NCI-H2196 treated with DMSO at 0.1 percent for 48 hours (cell line): ENCODE results near the gene IQGAP3.
"Not testable (repeated sequence)": the region's sequence is repeated elsewhere in the genome, so short reads cannot be mapped to it uniquely, and the experiment has no call there.

Experiments used
- DNase-seq: peaks from one replicate; lab custom pipeline; 2025; ENCODE audit not compliant: unreplicated experiment; lab: John Stamatoyannopoulos, UW

IQGAP3 gene

GRCh38 chr1:156592910-156593660, 20.7 kb upstream of the IQGAP3 start:
- peak; percentile 42 for DNase-seq

GRCh38 chr1:156592158-156592909, 20.0 kb upstream of the IQGAP3 start:
- DNase-seq = no peak

GRCh38 chr1:156591432-156592157, 19.2 kb upstream of the IQGAP3 start, which contains the start of gene NAXE:
NAXE (plus strand) TSS chr1:156591776; CDS start chr1:156591805, 29 bp downstream.
- peak; percentile 50 for DNase-seq

- DNase-seq = no peak
Measured at GRCh38 chr1:156591181-156591431, 18.7 kb upstream of the IQGAP3 start.

- DNase-seq = no peak
Measured at GRCh38 chr1:156590326-156591180, 18.2 kb upstream of the IQGAP3 start.

- no peak for DNase-seq
Measured at GRCh38 chr1:156589546-156589945, 17.2 kb upstream of the IQGAP3 start.

GRCh38 chr1:156587927-156588326, 15.6 kb upstream of the IQGAP3 start:
- DNase-seq = not testable (repeated sequence)

- no peak for DNase-seq
Measured at GRCh38 chr1:156586892-156587477, 14.6 kb upstream of the IQGAP3 start.

- no peak for DNase-seq
Measured at GRCh38 chr1:156586323-156586722, 14.0 kb upstream of the IQGAP3 start.

GRCh38 chr1:156584813-156585212, 12.4 kb upstream of the IQGAP3 start:
- DNase-seq = no peak

- DNase-seq = peak; percentile 46
Measured at GRCh38 chr1:156583821-156584622, 11.7 kb upstream of the IQGAP3 start.

- DNase-seq = no peak
Measured at GRCh38 chr1:156582388-156583017, 10.1 kb upstream of the IQGAP3 start.

GRCh38 chr1:156581661-156582387, 9.5 kb upstream of the IQGAP3 start:
- no peak for DNase-seq

GRCh38 chr1:156579472-156579871, 7.1 kb upstream of the IQGAP3 start, which contains the start of gene TTC24:
TTC24 (plus strand) TSS chr1:156579723; CDS start chr1:156581365, 1,642 bp downstream.
- no peak for DNase-seq

GRCh38 chr1:156578055-156578454, 5.7 kb upstream of the IQGAP3 start:
- no peak for DNase-seq

GRCh38 chr1:156577550-156577949, 5.2 kb upstream of the IQGAP3 start:
- no peak for DNase-seq

GRCh38 chr1:156574039-156574633, 1.8 kb upstream of the IQGAP3 start:
- no peak for DNase-seq

- no peak for DNase-seq
Measured at GRCh38 chr1:156572663-156573018, 276 bp upstream of the IQGAP3 start.
